Endothelial cell of hepatic sinusoid (primary cell): ENCODE measurements around the gene LAMA3.
"Not testable (repeated sequence)": the region's sequence is repeated elsewhere in the genome, so short reads cannot be mapped to it uniquely, and the experiment has no call there.

Experiments used
- in situ Hi-C: cut with HindIII; loops from 2 replicates; pipeline ENCODE4 v1.10.0; 2017; ENCODE audit warnings: low sequenced_read_pairs

LAMA3 gene

GRCh38 chr18:23725351-23725750 is 36.1 kb downstream of the LAMA3 start:
- in situ Hi-C loops = no loop called here

- in situ Hi-C loops = no loop called here
Observed at GRCh38 chr18:23725827-23726661, 36.8 kb downstream of the LAMA3 start.

DNA sequence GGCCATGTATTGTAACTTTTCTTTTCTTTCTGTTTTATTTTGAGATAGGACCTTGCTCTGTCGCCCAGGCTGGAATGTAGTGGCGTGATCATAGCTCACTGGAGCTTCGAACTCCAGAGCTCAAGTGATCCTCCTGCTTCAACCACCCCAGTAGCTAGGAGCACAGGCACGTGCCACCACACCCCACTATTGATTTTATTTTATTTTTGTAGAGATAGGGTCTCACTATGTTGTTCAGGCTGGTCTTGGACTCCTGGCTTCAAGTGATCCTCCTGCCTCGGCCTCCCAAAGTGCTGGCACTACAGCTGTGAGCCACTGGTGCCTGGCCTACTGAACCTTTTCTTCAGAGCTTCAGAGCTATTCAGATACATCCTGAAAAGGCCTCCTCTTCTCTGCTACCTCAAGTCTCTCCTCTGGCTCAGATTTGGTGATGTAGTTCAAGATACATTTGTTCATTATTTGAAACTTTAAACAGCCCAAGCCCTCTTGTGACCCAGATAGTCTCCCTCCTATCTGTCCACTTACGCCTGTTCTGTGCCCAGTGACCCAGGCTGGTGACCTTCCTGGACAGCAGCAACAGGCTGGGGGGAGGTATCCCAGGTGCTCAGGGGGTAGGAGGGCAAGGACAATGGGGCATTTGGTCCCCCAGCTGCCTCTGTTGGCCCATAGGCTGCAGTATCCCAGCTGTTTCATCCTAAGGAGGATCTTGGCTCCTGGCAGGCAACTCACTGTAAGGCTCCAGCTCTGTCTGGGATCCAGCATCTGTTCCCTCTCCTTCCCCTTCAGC is 38.6 kb downstream of the LAMA3 start:
- in situ Hi-C loops = no loop called here

DNA sequence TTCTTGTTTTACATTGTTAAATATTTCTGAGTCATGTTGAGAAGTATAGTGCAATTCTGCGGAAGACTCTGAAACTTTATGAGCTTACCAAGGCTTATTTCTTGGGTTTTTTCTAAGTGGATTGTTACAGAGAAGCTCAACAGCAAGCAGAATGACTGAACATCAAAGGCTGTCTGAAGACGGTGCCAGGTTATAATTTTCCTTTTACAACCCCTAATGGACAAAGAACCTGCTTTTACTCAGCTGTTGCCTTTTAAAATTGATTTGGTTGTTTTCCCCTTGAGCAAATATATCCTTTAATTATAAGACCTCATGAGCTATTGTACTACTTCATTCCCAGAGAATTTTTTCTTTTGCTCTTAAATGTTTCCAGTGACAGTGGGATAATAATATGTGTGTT is 41.6 kb downstream of the LAMA3 start:
- in situ Hi-C loops = no loop called here

DNA sequence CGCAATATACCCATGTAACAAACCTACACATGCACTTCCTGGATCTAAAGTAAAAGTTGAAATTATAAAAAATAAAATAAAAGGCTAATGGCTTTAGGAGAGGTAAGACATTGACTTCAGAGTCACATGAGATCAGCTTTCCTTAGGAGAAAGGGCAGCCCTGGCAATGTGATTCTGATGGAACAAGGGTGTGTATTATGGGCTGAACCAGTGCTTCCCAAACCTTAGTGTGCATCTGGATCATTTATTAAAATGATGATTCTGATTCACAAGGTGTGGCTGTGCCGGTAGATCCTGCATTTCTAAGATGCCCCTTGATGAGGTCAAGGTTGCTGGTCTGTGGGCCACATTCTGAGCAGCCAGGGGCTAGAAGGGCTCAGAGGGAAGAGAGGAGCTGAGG is 42.6 kb downstream of the LAMA3 start:
- in situ Hi-C loops = no loop called here

DNA sequence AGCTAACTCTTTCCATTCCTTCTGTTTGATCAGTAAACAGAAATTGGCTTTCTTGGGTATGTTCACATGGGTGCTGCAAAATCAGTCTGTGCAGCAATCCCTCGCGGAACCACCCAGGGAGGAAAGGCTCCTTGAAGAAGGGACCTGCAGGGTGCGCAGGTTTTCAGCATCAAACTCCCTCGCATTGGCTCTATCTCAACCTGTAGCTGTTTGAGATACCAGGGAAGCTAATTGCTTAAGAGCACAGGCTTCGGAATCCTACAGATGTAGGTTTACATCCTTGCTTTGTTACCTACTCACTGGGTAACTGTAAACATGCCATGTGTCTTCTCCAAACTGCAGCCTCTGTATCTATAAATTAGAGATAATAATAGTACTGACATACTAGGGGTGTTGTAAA is 43.2 kb downstream of the LAMA3 start:
- in situ Hi-C loops = no loop called here

- in situ Hi-C loops = not testable (repeated sequence)
Observed at GRCh38 chr18:23733265-23733664, 44.0 kb downstream of the LAMA3 start.

DNA sequence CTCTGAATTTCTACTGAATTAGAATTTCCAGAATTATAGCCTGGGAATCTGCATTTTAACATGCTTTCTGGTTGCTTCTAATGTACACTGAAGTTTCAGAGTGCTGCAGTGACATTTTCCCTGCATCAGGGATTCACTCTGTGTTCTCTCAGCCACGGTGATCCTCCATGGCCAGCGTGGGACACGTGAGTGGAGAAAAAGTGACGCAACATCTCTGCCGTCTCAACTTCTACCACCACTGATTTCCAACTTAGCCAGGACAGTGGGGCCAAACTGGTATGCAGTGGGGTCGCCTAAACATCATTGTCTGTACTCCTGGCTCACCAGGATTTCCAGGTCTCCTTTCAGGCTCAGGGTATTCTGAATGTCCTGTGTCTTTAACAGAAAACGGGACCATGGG is 44.6 kb downstream of the LAMA3 start:
- in situ Hi-C loops = no loop called here

DNA sequence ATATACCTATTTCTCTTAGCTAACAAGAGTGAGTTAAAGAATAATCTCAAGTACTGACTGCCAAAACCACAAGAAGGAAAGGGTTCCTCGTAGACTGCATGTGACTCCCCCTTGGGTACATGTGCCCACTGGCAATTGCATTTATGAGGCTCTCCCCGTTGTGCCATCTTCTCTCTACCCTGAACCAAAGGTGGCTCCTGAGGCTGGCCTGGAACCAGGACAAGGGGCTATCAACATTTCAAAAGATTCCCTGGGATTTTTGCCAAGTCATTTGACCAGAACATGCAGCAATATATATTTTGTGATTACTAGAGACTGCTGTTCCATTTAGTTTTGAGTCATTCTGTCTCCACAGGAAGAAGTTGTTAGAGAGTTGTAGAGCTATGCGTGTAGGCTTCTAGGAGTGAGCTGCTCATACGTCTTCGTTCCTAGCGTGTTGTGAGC is 45.8 kb downstream of the LAMA3 start:
- in situ Hi-C loops = no loop called here

DNA sequence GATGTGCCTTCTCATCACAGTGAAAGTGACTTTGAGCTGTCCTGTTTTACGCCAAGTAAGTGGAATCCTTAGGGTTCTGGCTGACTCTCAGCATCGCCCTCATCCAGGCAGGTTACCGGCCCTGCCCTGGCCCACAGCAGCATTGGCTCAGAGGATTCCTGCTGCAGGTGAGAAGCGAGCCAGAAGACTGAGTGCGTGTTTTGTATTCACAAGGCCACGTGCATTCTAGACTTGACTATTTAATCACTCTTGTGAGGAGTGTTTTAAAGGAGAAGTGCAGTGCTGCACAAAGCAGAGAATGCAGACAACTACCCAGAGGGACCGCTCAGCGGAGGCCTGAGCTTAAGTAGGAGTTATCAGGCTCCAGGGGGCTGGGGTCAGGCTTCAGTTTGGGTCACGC is 48.3 kb downstream of the LAMA3 start:
- in situ Hi-C loops = no loop called here

DNA sequence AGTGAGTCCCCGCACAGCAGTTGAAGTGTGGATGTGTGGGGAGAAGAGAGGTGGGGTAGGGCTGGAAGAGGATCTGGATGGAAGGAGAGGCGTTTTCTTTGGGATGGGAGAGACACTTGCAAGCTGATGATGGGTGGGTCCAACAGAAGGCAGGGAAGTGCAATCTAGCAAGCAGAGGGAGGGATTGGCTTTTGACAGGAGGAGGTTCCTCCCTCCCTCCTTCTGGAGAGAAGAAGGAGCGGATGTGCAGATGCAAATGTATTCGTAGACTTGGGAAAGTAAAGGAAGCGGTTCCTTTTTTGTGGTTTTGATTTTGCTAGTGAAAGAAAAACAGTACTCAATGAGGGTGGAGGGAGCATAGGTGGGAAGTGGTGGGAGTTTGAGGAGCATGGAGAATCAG is 48.9 kb downstream of the LAMA3 start:
- in situ Hi-C loops = no loop called here

DNA sequence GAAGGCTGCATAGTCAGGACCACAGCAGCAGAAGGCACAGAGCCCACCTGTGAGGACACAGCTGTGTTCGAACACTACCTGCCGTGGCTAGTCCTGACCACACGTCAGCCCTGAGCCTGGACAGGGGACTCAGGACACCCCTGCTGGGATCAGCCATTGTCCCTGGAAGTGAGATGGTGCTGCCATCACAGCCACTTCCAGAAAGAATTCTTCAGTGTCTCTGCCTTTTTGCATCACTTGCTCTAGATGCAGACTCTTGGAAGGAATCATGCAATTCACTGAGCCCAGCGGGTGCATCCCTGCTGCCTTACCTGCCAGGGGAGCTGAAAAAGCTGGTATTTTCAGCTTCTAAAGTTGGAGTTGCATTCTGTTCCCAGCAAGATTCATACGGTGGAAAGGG is 49.3 kb downstream of the LAMA3 start:
- in situ Hi-C loops = no loop called here

DNA sequence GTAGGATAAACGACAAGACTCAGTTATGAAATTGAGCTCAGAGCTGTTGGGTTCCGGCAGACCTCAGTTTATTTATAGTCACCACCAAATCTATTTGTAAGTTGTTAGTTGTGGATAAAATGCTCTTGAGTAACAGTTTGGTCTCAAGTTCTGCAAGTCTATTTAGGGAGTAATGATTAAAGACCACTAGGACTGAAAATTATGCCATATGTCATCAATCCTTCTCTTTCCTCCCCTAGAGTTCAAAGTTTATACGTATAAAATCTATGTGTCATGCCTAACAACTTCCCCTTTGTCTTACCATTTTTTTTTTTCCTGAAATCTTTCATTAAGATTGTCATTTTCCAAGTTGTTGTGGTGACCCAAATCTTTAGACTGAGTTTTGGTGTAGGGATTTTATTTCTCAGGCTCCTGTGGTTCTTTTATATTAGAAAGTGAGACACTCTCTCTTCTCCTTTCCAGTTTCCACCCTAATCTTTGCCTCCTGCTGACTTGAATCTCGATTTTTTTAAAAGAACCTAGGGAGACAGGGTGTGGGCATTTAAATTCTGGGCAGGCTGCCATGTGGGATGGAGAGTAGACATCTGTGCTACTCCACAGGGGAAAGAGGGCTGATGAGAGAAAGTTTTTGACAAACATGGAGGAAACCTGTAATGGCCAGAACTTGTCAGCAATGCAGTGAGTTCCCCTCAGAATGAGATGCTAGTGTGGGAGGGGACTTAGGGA is 51.0 kb downstream of the LAMA3 start:
- in situ Hi-C loops = no loop called here

DNA sequence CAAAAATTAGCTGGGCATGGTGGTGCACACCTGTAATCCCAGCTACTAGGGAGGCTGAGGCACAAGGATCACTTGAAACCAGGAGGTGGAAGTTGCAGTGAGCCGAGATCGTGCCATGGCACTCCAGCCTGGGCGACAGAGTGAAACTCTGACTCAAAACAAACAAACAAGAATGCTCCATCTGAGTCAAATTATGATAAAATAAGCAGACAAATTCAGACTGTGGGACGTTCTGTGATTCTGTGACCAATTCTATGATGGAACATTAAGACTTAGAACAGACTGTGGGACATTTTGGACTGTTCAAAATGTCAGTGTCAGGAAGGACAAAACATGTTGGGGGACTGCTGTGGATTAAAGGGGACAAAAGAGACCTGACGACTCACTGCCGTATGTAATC is 52.7 kb downstream of the LAMA3 start:
- in situ Hi-C loops = not testable (repeated sequence)

DNA sequence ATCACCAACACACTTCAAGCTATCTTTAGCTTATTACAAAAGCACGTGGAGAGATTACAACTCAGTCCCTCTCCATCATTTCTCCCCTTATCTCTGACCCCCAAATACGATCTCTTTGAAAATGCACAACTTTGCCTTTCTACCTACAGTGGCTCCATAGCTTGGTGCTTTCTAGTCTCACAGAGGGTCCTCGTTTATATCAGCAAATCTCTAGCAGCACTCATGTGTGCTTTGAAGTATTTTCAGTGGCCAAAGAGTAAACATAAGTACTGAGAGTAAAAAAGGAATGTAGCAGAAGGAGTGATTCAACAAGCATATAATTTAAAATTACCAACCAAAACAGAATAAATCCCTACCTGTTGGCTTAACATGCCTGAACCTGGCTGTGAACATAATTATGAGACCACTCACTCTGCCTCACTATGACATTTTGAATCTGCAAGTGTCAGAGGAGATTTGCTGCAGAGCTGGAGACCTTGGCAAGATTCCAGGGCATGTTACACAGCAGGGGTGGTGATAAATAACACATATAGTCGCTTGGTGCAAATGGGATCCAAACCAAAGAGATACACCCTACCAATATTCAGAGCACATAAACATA is 54.6 kb downstream of the LAMA3 start:
- in situ Hi-C loops = no loop called here

DNA sequence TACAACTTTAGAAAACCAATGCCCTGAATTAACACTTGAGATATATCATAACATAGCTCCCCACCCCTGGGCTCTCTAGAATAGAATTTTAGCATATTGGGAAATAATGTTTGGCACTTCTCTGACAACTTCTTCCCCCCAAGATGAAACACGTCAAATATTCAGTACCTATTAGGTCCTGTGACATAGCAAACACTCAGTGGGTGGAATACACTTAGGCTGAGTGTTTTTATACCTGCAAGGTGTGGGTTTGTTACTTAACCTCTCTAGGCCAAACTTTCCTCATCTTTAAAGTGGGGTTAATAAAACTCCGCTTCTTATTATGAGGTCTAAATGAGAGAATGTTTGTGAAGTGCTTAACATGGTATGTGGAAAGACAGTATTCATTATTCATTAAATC is 56.1 kb downstream of the LAMA3 start:
- in situ Hi-C loops = no loop called here

- in situ Hi-C loops = no loop called here
Observed at GRCh38 chr18:23746851-23747250, 57.6 kb downstream of the LAMA3 start.

GRCh38 chr18:23752363-23752762 is 63.1 kb downstream of the LAMA3 start:
- in situ Hi-C loops = no loop called here

- in situ Hi-C loops = no loop called here
Observed at GRCh38 chr18:23752796-23753195, 63.5 kb downstream of the LAMA3 start.

DNA sequence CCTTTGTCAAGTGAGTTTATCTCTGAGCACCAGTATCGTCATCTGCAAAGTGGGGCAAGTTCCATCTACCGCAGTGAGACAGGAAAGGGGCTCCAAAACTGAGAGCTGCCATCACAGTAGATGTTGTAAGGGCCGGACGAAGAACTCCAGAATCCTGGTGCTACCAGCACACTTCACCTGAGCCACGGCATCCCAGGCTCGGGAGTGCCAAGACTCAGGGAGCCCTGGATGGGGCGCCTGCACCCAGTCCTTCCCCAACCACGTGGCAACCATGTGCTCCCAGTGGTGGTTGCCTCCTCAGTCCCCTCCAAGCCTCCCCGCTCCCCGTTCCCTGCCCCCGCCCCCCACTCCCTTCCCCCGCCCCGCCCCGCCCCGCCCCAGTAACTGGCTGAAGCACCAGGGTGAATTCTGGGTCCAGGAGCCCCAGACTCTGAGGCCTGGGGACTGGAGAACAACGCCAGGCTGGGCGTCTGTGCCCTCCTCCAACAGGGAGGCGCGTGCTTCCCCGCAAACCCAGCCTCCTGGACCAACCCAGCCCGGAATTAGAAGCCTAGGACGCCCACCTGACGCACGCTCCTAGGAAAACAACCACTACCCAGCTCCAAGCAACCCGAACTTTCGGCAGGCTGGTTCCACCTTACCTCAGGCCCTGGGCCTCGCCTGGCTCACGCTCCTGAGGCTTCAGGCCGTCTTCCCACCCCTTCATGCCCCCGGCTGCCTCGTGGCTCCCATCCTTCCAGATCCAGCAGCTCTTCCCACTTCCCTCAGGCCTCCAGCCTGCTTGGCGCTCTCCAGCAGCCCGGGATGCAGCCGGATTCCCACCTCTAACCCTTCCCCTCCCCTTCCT is 67.6 kb downstream of the LAMA3 start:
- in situ Hi-C loops = no loop called here
